Body of pancreas (tissue), 4 donors: ENCODE measurements around the gene WIPF3. TPM values are rescaled to one million over a fixed set of nuclear protein-coding genes. Genes with fewer than 3 reads are reported as not detected.

Experiments used
- ATAC-seq: fragments of 150-250 bp; one replicate; pipeline ENCODE4 v1.9.1; 2016
- DNase-seq, 4 donors: peaks; one replicate each; pipeline ENCODE4 v3.0.0-alpha.2; 2019
- H3K27ac ChIP-seq, 4 donors: fragments of 200-600 bp; sonication (generic); 1 replicate in 3 of 4; 2 replicates in 1 of 4; pipeline versions ENCODE4 v1.5.1 to v1.6.1; 2016 to 2019; ENCODE audit warnings: mild to moderate bottlenecking in 1 of 4, mixed read lengths in 1 of 4, moderate library complexity in 1 of 4
- H3K27me3 ChIP-seq, 2 donors: fragments of 200-600 bp; sonication (generic); one replicate each; pipeline ENCODE4 v1.6.0; 2016; ENCODE audit warnings: mild to moderate bottlenecking in 1 of 2
- H3K36me3 ChIP-seq, 2 donors: fragments of 200-600 bp; sonication (generic); replicated peaks in 1 of 2; 2 replicates each; pipeline ENCODE4 v1.5.1; 2016; ENCODE audit warnings: low read depth in 2 of 2; ENCODE audit not compliant: insufficient read depth in 1 of 2
- H3K4me1 ChIP-seq: fragments of 200-600 bp; sonication (generic); one replicate; pipeline ENCODE4 v1.6.0; 2016
- H3K4me3 ChIP-seq, 2 donors: fragments of 200-600 bp; sonication (generic); 1 replicate in 1 of 2; 2 replicates in 1 of 2; pipeline ENCODE4 v1.5.1; 2016 to 2019
- H3K9me3 ChIP-seq, 3 donors: fragments of 200-600 bp; sonication (generic); 1 replicate in 2 of 3; 2 replicates in 1 of 3; pipeline ENCODE4 v1.5.1; 2016
- POLR2A ChIP-seq, 3 donors: fragments of 450-650 bp; IDR thresholded peaks; one replicate each; pipeline ENCODE4 v1.6.1; 2016; ENCODE audit warnings: antibody characterized with exemption in 3 of 3, mild to moderate bottlenecking in 2 of 3
- WGBS, 2 donors: methylation state at CpG; one replicate each; pipeline ENCODE4 v1.1.5; 2017; 5-methylcytosine and 5-hydroxymethylcytosine counted together
- intact Hi-C: fragments of 100-400 bp; cut with DNase I; formaldehyde crosslinking; loops from one replicate; pipeline ENCODE4 v1.15.1; 2023
- total RNA-seq, 2 donors: library from RNA; depleted of rRNA; stranded (reverse); fragments of >200 nt; gene quantifications; one replicate each; pipeline ENCODE4 v1.1.0, GENCODE V29; 2016
- TF ChIP-seq, protein P1 (sequence below), 7 experiments: fragments of 450-650 bp in 4 of 7; fragments of 200-600 bp in 3 of 7; sonication (generic) in 3 of 7; IDR thresholded peaks; one replicate each; pipeline ENCODE4 v1.5.1; 2016 to 2019; ENCODE audit warnings: antibody characterized with exemption in 7 of 7

The WIPF3 gene
- total RNA-seq, 2 donors from 2014 or later = 0.33 to 1.0 TPM

GRCh38 chr7:29770371-29770770, 35.9 kb upstream of the WIPF3 start:
- no peak overlapping the region for H3K27ac ChIP-seq
- ATAC-seq = no peak
- intact Hi-C loops = no loop called here

DNA sequence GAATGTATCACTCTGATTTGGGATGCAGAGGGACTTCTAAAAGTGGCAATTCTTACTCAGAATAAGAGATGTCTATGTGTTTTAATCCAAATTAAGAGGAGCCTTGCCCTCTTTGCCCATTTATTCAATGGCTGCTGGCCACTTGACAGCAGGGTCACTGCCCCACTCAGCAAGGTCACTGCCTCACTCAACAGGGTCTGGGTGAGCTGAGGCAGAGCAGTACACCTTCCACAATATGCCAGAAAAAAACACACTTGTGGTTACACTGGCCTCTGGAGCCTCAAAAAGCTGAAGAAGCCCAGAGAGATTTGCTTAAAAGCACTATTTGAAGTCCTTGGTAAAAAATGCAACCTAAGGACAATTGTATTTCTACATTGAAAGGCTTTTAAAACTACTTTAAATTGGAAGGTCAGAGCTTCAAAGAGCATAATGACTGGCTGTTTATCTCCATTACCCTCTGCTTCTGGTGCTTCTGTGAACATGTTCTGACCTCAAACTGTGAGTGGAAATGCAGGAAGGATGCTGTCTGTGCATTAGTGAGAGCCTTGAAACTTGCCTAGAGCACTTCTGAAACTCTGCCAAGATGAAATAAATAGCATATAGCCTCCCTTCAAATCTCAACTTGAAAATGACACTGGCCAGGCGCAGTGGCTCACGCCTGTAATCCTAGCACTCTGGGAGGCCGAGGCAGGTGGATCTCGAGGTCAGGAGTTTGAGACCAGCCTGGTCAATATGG, 35.1 kb upstream of the WIPF3 start:
- Histone ChIP-seq H3K36me3 (no peaks in the 10 kb centered on the region), H3K4me3 (no peak overlapping the region), H3K9me3 (no peaks in the 10 kb centered on the region), H3K27ac (no peak overlapping the region), H3K4me1 (no peaks in the 10 kb centered on the region), H3K27me3 (no peaks in the 10 kb centered on the region)
- intact Hi-C loops = no loop called here
- 71 to 83% methylated on average over 4 of the region's 4 CpGs for WGBS, 2 donors
- TF ChIP-seq, protein P1, sequence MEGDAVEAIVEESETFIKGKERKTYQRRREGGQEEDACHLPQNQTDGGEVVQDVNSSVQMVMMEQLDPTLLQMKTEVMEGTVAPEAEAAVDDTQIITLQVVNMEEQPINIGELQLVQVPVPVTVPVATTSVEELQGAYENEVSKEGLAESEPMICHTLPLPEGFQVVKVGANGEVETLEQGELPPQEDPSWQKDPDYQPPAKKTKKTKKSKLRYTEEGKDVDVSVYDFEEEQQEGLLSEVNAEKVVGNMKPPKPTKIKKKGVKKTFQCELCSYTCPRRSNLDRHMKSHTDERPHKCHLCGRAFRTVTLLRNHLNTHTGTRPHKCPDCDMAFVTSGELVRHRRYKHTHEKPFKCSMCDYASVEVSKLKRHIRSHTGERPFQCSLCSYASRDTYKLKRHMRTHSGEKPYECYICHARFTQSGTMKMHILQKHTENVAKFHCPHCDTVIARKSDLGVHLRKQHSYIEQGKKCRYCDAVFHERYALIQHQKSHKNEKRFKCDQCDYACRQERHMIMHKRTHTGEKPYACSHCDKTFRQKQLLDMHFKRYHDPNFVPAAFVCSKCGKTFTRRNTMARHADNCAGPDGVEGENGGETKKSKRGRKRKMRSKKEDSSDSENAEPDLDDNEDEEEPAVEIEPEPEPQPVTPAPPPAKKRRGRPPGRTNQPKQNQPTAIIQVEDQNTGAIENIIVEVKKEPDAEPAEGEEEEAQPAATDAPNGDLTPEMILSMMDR (IDR thresholded peaks at IDR 0.05) = no peak
- TF ChIP-seq POLR2A (IDR thresholded peaks at IDR 0.05) = no peak
- DNase-seq (no peak), ATAC-seq (no peak)

More at GRCh38 chr7:29770371-29770770, 35.9 kb upstream of the WIPF3 start:
- DNase-seq = no peak
- TF ChIP-seq, protein P1 (IDR thresholded peaks at IDR 0.05) = no peak
- no peak for TF ChIP-seq POLR2A (IDR thresholded peaks at IDR 0.05)
- H3K36me3 ChIP-seq = no peaks in the 10 kb centered on the region
- H3K4me1 ChIP-seq = no peaks in the 10 kb centered on the region
- WGBS, 2 donors = 71 to 83% methylated on average over 6 of the region's 6 CpGs
- H3K9me3 ChIP-seq = no peaks in the 10 kb centered on the region
- no peak overlapping the region for H3K4me3 ChIP-seq
- H3K27me3 ChIP-seq = no peaks in the 10 kb centered on the region

- Histone ChIP-seq H3K4me1 (no peaks in the 10 kb centered on the region), H3K27ac (no peak overlapping the region), H3K4me3 (no peak overlapping the region), H3K27me3 (no peaks in the 10 kb centered on the region), H3K9me3 (no peaks in the 10 kb centered on the region), H3K36me3 (no peaks in the 10 kb centered on the region)
- intact Hi-C loops = no loop called here
- no peak for DNase-seq
- TF ChIP-seq POLR2A (IDR thresholded peaks at IDR 0.05) = no peak
- TF ChIP-seq, protein P1 (IDR thresholded peaks at IDR 0.05) = no peak
- ATAC-seq = no peak
- 89 to 94% methylated on average over 2 of the region's 2 CpGs for WGBS, 2 donors
Measured at GRCh38 chr7:29779017-29779416, 27.3 kb upstream of the WIPF3 start.

DNA sequence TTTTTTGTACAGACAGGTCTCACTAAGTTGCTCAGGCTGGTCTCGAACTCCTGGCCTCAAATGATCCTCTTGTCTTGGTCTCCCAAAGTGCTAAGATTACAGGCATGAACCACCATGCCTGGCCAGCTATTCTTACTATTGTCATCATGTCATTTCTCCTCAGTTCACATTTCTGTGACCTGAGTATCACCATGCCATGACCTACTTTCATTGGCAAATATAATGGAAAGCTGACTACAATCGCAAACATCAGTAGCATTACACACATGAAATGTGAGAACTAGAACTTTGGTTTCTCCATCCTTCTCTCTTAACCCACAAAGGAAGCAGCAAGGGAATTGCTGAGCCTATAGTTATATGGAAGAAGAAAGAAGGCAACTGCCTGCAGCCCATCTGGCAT, 26.0 kb upstream of the WIPF3 start:
- TF ChIP-seq, protein P1 (IDR thresholded peaks at IDR 0.05) = no peak
- no peak for TF ChIP-seq POLR2A (IDR thresholded peaks at IDR 0.05)
- H3K9me3 ChIP-seq = no peaks in the 10 kb centered on the region
- 79 to 85% methylated on average over 2 of the region's 2 CpGs for WGBS, 2 donors
- H3K27ac ChIP-seq = no peak overlapping the region
- no peak overlapping the region for H3K4me3 ChIP-seq
- H3K4me1 ChIP-seq = no peaks in the 10 kb centered on the region
- no peaks in the 10 kb centered on the region for H3K36me3 ChIP-seq
- no peaks in the 10 kb centered on the region for H3K27me3 ChIP-seq
- intact Hi-C loops = no loop called here
- ATAC-seq (no peak), DNase-seq (no peak)

DNA sequence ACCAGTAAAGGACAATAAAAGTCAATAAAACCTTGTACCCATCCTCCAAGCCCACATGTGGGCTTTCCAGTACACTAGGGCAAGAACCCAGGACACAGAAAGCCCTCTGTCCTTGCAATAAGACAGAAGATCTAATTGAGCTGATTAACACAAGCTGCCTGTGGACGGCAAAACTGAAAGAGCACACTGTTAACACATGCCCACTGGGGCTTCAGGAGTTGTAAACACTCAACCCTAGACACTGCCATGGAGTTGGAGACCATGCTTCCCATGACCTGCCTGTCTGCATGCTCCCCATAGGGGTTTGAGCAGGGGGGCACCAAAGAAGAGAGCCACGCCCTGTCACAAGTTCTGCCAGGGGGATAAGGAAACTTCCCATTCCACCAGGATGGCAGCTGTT, 22.6 kb upstream of the WIPF3 start:
- intact Hi-C loops = no loop called here
- 73 to 87% methylated on average over 2 of the region's 2 CpGs for WGBS, 2 donors
- no peak for ATAC-seq

More for the DNA sequence above, 22.6 kb upstream of the WIPF3 start:
- Histone ChIP-seq H3K27me3 (no peaks in the 10 kb centered on the region), H3K9me3 (no peaks in the 10 kb centered on the region), H3K36me3 (no peaks in the 10 kb centered on the region), H3K4me3 (no peak overlapping the region), H3K4me1 (no peaks in the 10 kb centered on the region), H3K27ac (no peak overlapping the region)
- DNase-seq = no peak
- TF ChIP-seq, protein P1 (IDR thresholded peaks at IDR 0.05) = no peak
- no peak for TF ChIP-seq POLR2A (IDR thresholded peaks at IDR 0.05)
